HAP-1 (cell line): ENCODE data around the gene KANTR.

Experiments
- DNase-seq, 2 experiments: peaks; one replicate each; pipeline ENCODE4 v3.0.0-alpha.2; 2016 to 2020; ENCODE audit warnings: low spot score in 2 of 2
- H3K27me3 ChIP-seq: fragments of 250-450 bp; sonication (Bioruptor Pico); 2 replicates; pipeline ENCODE4 v1.5.1; 2020; ENCODE audit warnings: low read depth, mild to moderate bottlenecking, moderate library complexity
- H3K36me3 ChIP-seq: fragments of 250-450 bp; sonication (Bioruptor Pico); replicated peaks from 2 replicates; pipeline ENCODE4 v1.5.1; 2020; ENCODE audit warnings: mild to moderate bottlenecking
- H3K4me1 ChIP-seq: fragments of 250-450 bp; sonication (Bioruptor Pico); 2 replicates; pipeline ENCODE4 v1.5.1; 2020; ENCODE audit warnings: mild to moderate bottlenecking
- H3K4me3 ChIP-seq: fragments of 250-450 bp; sonication (Bioruptor Pico); 2 replicates; pipeline ENCODE4 v1.5.1; 2020; ENCODE audit warnings: mild to moderate bottlenecking, moderate library complexity
- H3K9me3 ChIP-seq: fragments of 250-450 bp; sonication (Bioruptor Pico); 2 replicates; pipeline ENCODE4 v1.5.1; 2020; ENCODE audit warnings: mild to moderate bottlenecking, moderate library complexity
- in situ Hi-C: fragments of 300-500 bp; cut with MboI; formaldehyde crosslinking; loops from 3 replicates; pipeline ENCODE4 v1.14.3; 2020; ENCODE audit warnings: low sequenced_read_pairs, inconsistent platforms, mixed read lengths

KANTR gene, protein sequence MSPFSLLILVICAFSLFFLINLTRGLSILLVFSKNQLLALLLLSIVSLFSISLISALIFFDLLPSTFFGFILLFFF

GRCh38 chrX:53093748-53094581 lies at the start of gene KANTR:
Gene KANTR (plus strand): TSS chrX:53094142. CDS start chrX:53124273, 30,131 bp downstream.
- peaks cover 8% of the 10 kb centered on the region for H3K4me1 ChIP-seq
- in situ Hi-C loops = no loop called here
- peak within 1 kb of the TSS; percentile 76 for H3K4me3 ChIP-seq
- H3K36me3 ChIP-seq = peaks cover 5% of the 10 kb centered on the region; the same call in 1 of the 2 replicates
- H3K9me3 ChIP-seq = no peaks in the 10 kb centered on the region
- no peaks in the 10 kb centered on the region for H3K27me3 ChIP-seq
- peak; percentile 97 to 98 for DNase-seq

DNA sequence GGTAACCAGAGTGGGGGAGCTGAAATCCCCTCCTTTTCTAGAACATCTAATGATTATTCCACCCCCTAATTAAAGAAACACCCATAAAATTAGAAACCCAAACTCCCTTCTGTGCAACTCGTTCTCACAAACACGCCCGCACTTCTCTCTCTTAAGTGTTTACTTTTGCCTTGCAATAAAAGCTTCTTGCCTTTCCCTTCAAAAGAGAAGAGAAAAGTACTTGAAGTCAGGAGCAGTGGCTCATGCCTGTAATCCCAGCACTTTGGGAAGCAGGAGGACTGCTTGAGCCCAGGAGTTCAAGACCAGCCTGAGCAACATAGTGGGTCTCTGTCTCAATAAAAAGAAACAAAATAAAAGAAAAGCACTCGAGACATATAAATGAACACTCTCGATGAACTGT lies 48.9 kb upstream of the KANTR start:
- DNase-seq = no peak
- in situ Hi-C loops = no loop called here
- Histone ChIP-seq H3K27me3 (peaks cover 9% of the 10 kb centered on the region), H3K4me3 (no peak overlapping the region), H3K36me3 (no peaks in the 10 kb centered on the region), H3K4me1 (peaks cover 11% of the 10 kb centered on the region), H3K9me3 (no peaks in the 10 kb centered on the region)

DNA sequence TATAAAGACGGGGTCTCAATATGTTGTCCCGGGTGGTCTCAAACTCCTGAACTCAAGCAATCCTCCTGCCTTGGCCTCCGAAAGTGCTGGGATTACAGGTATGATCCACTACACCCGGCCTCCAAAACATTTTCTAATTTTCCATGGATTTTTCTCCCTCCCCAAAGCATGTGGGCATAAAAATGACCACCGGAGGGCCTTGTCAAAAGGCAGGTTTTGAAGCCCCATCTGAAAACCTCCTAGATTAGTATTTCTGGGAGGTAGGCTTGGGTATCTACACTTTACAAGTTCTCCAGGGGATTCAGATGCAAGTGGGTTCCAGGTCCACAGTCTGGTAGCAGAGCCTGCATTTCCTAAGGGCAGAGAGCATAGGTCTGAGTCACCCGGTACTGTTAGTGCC lies 46.7 kb upstream of the KANTR start:
- H3K9me3 ChIP-seq = no peaks in the 10 kb centered on the region
- H3K4me3 ChIP-seq = no peak overlapping the region
- in situ Hi-C loops = no loop called here
- H3K27me3 ChIP-seq = 0 out of 2 replicates have a peak, but pooled peaks cover 2% of the 10 kb centered on the region
- no peaks in the 10 kb centered on the region for H3K36me3 ChIP-seq
- H3K4me1 ChIP-seq = peaks cover 24% of the 10 kb centered on the region
- DNase-seq = peak in 1 of 2 experiments; percentile 46

DNA sequence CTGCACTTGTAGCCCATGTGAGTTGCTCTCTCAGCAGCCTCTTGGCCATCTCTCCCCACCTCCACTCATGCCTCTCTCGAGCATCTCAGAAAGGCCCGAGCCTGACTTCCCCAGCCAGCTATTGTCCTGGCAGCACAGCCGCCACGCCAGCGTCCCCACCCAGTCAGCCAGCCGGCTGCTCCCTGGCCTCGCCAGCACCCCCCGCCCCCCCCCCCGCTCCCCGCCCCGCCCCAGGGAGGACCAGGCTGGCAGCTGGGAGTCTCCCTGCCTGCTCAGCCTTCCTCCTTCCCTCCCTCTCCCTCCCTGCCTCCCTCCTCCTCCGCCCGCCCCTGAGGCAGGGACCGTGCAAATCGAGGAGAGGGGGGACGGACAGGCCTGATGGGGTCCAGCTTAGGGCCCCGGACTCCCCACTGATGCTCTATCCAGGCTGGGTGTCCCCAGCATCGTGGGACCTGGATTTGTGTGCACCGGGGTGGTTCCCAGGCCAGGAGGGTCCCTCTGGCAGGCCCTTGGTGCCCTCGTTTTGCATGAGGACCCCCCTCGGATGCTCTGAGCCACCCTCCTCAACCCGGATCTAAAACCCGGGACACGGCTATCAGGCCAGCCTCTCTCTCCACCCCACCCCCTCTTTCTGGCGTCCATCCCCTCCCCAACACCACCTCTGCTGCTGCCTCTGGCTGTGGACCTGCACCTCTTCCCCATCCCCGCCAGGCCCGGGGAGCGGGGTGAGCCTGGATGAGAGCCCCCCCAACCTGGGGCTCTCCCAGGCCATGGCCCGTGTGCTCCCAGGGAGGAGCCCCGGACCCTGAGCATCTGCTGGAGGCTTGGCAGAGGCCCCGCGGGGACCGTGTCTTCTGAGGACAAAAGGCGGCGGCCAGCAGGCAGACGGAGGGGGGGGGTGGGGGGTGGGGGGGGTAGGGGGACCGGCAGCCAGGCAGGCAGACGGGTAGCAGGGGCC lies 45.5 kb upstream of the KANTR start, which contains the start of gene GPR173:
Gene GPR173 (plus strand): TSS at position 621 of the 958 bp plus-strand sequence. CDS start 27,833 bp downstream, outside the sequence.
- in situ Hi-C loops = no loop called here
- Histone ChIP-seq H3K27me3 (no peaks in the 10 kb centered on the region), H3K4me3 (peak within 1 kb of the TSS; percentile 78), H3K36me3 (no peaks in the 10 kb centered on the region), H3K9me3 (no peaks in the 10 kb centered on the region), H3K4me1 (peaks cover 24% of the 10 kb centered on the region)
- peak; percentile 77 to 87 for DNase-seq

- Histone ChIP-seq H3K9me3 (no peaks in the 10 kb centered on the region), H3K27me3 (no peaks in the 10 kb centered on the region), H3K4me3 (peak overlapping the region; percentile 78), H3K36me3 (no peaks in the 10 kb centered on the region), H3K4me1 (peaks cover 24% of the 10 kb centered on the region)
- peak in 1 of 2 experiments; percentile 20 for DNase-seq
- in situ Hi-C loops = no loop called here
Measured at GRCh38 chrX:53049127-53049517, 44.8 kb upstream of the KANTR start.

DNA sequence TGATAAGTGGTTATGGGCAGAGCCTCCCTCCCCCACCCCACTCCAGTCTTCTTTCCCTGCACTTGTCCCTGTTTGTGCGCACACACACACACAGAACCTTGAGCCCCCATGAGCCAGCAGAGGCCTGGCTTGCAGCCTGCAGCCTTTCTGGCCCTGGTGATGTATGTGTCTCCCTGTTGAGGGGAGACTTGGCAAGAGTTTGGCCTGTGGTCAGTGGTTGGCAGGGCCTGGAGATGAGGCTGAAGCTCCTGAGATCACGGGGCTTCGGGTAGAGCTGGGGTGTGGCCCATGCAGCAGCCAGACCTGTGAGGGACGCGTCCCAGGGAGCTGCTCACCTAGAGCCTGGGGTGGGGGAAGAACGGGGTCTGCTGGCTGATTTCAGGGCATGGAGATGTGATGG lies 43.1 kb upstream of the KANTR start:
- Histone ChIP-seq H3K4me3 (no peak overlapping the region; the same call in 1 of the 2 replicates), H3K4me1 (peaks cover 24% of the 10 kb centered on the region), H3K9me3 (no peaks in the 10 kb centered on the region), H3K27me3 (no peaks in the 10 kb centered on the region), H3K36me3 (no peaks in the 10 kb centered on the region)
- no peak for DNase-seq
- in situ Hi-C loops = no loop called here

DNA sequence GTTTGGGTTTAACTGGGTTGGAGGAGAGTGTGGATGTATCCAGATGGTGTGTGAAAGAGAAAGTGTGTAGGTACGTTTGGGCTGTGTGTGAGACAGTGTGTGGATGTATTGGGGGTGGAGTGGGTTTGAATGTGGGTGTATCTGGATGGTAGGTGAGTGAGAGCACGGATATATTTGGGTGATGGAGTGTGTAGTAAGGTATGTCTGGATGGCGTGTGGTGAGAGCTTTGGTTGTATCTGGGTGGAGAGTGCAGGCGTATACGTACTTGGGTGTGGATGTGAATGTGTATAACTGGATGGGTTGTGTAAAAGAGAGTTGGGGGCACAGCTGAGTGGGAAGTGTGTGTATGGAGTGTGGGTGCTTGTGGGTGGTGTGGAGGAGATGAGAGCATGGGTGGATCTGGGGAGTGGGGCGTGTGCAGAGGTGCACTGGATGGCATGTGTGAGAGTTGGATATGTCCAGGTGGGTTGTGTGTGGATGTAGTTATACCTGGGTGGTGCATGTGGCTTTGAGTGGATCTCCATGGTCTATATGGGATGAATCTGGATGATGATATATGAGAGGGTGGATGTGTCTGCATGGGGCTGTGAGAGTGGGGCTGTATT lies 38.6 kb upstream of the KANTR start:
- no peaks in the 10 kb centered on the region for H3K27me3 ChIP-seq
- DNase-seq = no peak
- no peaks in the 10 kb centered on the region for H3K9me3 ChIP-seq
- in situ Hi-C loops = no loop called here
- no peaks in the 10 kb centered on the region for H3K36me3 ChIP-seq
- H3K4me1 ChIP-seq = peaks cover 10% of the 10 kb centered on the region
- H3K4me3 ChIP-seq = no peak overlapping the region

GRCh38 chrX:53056292-53056691 lies 37.6 kb upstream of the KANTR start:
- no peak overlapping the region for H3K4me3 ChIP-seq
- peaks cover 4% of the 10 kb centered on the region for H3K4me1 ChIP-seq
- no peak for DNase-seq
- H3K27me3 ChIP-seq = no peaks in the 10 kb centered on the region
- in situ Hi-C loops = no loop called here
- no peaks in the 10 kb centered on the region for H3K9me3 ChIP-seq
- H3K36me3 ChIP-seq = no peaks in the 10 kb centered on the region

DNA sequence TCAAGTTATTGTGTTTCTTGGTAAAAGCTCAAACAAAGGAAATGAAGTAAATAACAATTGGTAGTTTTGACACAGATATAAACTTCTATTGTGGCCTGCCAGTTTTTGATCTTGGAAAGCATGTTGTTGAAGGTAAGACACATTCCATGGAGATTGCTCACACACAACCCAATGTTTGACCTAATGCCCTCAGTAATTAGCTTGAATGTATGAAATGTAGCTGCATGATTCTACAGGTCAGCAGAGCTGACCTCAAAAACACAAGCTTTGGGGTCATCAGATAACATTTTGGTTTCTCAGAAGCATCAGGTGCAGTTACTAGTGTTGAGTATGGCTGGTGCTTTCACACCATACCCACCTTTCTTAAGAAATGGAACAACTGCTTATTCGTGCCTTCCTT lies 28.8 kb upstream of the KANTR start:
- Histone ChIP-seq H3K9me3 (no peaks in the 10 kb centered on the region), H3K4me3 (no peak overlapping the region), H3K27me3 (no peaks in the 10 kb centered on the region), H3K4me1 (no peaks in the 10 kb centered on the region), H3K36me3 (peaks cover 3% of the 10 kb centered on the region; the same call in 1 of the 2 replicates)
- in situ Hi-C loops = no loop called here
- DNase-seq = no peak

- Histone ChIP-seq H3K4me3 (no peak overlapping the region), H3K36me3 (0 out of 2 replicates have a peak, but pooled peaks cover 3% of the 10 kb centered on the region), H3K27me3 (no peaks in the 10 kb centered on the region), H3K9me3 (no peaks in the 10 kb centered on the region), H3K4me1 (peaks cover 14% of the 10 kb centered on the region)
- in situ Hi-C loops = no loop called here
- DNase-seq = no peak
Measured at GRCh38 chrX:53071064-53071463, 22.9 kb upstream of the KANTR start.

DNA sequence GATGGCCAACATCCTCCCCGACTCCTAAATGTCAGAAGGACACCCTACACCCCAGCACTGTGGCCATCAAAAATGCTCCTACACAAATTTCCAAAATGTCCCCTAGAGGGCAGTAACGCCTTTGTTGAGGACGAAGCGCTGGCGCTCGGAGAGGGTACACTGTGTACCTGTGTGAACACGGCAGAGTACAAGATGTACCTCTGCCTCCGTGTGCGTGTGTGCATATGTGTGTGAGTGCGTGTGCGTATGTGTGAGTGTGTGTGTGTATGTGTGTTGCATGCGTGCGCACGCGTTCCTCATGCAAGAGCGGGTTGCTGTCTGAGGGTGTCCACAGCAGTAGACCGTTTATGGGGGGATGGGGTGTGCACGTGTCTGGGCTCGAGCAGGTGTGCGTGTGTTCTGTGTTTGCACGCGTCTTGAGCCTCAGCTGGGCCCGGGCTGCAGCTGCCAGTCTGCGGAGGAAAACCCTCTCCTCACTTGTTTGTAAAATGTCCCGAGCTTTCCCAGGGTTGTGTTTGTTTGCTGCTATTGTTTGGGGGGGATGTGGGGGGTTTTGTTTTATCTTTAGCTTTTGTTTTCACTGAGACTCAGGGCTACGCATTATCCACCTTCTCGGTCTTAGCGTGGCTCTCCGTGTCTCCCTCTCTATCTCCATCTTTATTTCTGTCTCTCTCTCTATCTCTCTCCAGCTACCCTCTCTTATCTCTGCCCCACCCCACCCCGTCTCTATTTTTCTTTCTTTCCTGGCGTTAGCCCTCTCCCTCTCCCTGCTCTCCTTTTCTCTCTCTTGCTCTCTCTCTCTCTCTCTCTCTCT lies 22.1 kb upstream of the KANTR start:
- in situ Hi-C loops = no loop called here
- H3K36me3 ChIP-seq = 0 out of 2 replicates have a peak, but pooled peaks cover 3% of the 10 kb centered on the region
- H3K27me3 ChIP-seq = no peaks in the 10 kb centered on the region
- H3K9me3 ChIP-seq = no peaks in the 10 kb centered on the region
- H3K4me1 ChIP-seq = peaks cover 14% of the 10 kb centered on the region
- DNase-seq = peak; percentile 74 to 84
- H3K4me3 ChIP-seq = peak overlapping the region; percentile 28

DNA sequence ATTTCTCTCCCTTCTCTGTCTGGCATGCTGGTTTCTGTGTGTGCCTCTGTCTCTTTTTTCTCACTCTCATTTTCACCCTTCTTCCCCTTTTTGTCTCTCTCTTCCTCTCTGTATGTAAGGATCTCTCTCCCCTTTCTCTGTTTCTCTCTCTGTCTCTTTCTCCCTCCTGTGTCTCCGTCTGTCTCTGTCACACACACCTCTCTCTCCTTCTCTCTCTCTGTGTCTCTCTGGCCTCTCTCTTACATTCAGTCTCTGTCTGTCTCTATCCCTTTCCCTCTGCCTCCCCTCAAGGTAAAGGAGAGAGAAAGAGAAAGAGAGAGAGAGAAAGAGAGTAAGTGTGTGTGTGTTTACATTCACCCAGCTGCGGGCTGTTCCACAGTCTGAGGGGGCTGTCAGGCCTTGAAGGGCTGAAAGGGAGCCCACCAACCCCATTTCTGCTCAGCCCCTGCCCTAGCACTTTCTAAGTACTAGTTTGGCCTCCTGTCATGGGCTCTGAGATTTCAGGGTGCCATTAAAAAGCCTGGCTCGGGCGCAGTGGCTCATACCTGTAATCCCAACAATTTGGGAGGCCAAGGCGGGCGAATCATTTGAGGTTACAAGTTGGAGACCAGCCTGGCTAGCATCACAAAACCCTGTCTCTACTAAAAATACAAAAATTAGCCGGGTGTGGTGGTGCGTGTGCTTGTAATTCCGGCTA lies 21.4 kb upstream of the KANTR start:
- no peak for DNase-seq
- Histone ChIP-seq H3K4me1 (peaks cover 14% of the 10 kb centered on the region), H3K9me3 (no peaks in the 10 kb centered on the region), H3K27me3 (no peaks in the 10 kb centered on the region), H3K4me3 (peak overlapping the region; percentile 28), H3K36me3 (0 out of 2 replicates have a peak, but pooled peaks cover 3% of the 10 kb centered on the region)
- in situ Hi-C loops = no loop called here
